Neural cell (in vitro differentiated cells): ENCODE results near the gene FOXI1.

ENCODE experiments used
- EP300 ChIP-seq: fragments of 450-650 bp; conservative IDR thresholded peaks from 2 replicates; pipeline ENCODE4 v1.6.1; 2014; ENCODE audit warnings: antibody characterized with exemption, mild to moderate bottlenecking, moderate library complexity; ENCODE audit not compliant: poor library complexity, severe bottlenecking
- EZH2 ChIP-seq: fragments of 200-600, 300-800 bp; shearing (Covaris generic), sonication (generic); IDR thresholded peaks from 2 replicates; pipeline ENCODE4 v1.6.1; 2014; ENCODE audit warnings: antibody characterized with exemption, low read length, borderline replicate concordance, mild to moderate bottlenecking; ENCODE audit not compliant: insufficient read depth, poor library complexity, severe bottlenecking
- MXI1 ChIP-seq: fragments of 450-650 bp; conservative IDR thresholded peaks from 2 replicates; pipeline ENCODE4 v1.6.1; 2014; ENCODE audit warnings: antibody characterized with exemption, mild to moderate bottlenecking; ENCODE audit not compliant: poor library complexity, severe bottlenecking
- POLR2AphosphoS5 ChIP-seq: IDR thresholded peaks from 2 replicates; pipeline ENCODE4 v1.6.1; 2012
- RAD21 ChIP-seq: fragments of 450-650 bp; conservative IDR thresholded peaks from 2 replicates; pipeline ENCODE4 v1.6.1; 2014; ENCODE audit warnings: antibody characterized with exemption, mild to moderate bottlenecking, moderate library complexity
- TAF1 ChIP-seq: IDR thresholded peaks from 2 replicates; pipeline ENCODE4 v1.6.1; 2012; ENCODE audit warnings: low read depth
- TF ChIP-seq, protein P1 (sequence below): fragments of 450-650 bp; IDR thresholded peaks from 2 replicates; pipeline ENCODE4 v1.5.1; 2014; ENCODE audit warnings: antibody characterized with exemption, mild to moderate bottlenecking, moderate library complexity; ENCODE audit not compliant: poor library complexity, severe bottlenecking

DNA sequence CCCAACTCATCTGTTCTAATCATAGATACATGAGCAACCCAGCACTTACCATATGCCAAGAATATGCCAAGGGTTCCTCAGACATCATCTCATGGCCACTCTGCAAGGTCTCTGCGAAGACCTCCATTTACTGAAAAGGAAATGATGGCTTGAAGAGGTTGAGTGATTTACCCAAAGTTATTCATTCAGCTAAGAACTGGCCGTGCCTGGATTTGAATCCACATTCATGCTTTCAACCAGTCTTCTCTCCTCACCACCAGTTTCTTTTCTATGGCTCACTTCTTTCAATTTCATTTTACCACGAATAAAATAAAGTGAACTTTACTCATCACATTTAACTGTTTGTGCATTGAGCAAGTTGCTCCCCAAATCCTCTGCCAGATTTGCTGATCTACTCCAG, 27.2 kb upstream of the FOXI1 start:
- TF ChIP-seq, protein P1, sequence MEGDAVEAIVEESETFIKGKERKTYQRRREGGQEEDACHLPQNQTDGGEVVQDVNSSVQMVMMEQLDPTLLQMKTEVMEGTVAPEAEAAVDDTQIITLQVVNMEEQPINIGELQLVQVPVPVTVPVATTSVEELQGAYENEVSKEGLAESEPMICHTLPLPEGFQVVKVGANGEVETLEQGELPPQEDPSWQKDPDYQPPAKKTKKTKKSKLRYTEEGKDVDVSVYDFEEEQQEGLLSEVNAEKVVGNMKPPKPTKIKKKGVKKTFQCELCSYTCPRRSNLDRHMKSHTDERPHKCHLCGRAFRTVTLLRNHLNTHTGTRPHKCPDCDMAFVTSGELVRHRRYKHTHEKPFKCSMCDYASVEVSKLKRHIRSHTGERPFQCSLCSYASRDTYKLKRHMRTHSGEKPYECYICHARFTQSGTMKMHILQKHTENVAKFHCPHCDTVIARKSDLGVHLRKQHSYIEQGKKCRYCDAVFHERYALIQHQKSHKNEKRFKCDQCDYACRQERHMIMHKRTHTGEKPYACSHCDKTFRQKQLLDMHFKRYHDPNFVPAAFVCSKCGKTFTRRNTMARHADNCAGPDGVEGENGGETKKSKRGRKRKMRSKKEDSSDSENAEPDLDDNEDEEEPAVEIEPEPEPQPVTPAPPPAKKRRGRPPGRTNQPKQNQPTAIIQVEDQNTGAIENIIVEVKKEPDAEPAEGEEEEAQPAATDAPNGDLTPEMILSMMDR = no peak
- TF ChIP-seq RAD21 (no peak), EZH2 (no peak), POLR2AphosphoS5 (no peak), TAF1 (no peak), EP300 (no peak), MXI1 (no peak)
